GM12864 (cell line): ENCODE data around the gene NELL2.
A peak's percentile ranks its signal among the peaks of the same experiment; 100 is the strongest.
"Not testable (repeated sequence)": the region's sequence is repeated elsewhere in the genome, so short reads cannot be mapped to it uniquely, and the experiment has no call there.

ENCODE experiments used
- DNase-seq: peaks from one replicate; pipeline ENCODE4 v3.0.0-alpha.2; 2011; ENCODE audit warnings: low read depth
- H3K4me3 ChIP-seq: 2 replicates; pipeline ENCODE4 v1.5.1; 2011; ENCODE audit warnings: mild to moderate bottlenecking, low read depth, low read length, control low read depth
- TF ChIP-seq, protein P1 (sequence below): IDR thresholded peaks from 2 replicates; pipeline ENCODE4 v1.5.1; 2011; ENCODE audit warnings: low read depth, mild to moderate bottlenecking, moderate library complexity, low read length, control low read depth, inconsistent platforms; ENCODE audit errors: missing control alignments

NELL2 gene

DNA sequence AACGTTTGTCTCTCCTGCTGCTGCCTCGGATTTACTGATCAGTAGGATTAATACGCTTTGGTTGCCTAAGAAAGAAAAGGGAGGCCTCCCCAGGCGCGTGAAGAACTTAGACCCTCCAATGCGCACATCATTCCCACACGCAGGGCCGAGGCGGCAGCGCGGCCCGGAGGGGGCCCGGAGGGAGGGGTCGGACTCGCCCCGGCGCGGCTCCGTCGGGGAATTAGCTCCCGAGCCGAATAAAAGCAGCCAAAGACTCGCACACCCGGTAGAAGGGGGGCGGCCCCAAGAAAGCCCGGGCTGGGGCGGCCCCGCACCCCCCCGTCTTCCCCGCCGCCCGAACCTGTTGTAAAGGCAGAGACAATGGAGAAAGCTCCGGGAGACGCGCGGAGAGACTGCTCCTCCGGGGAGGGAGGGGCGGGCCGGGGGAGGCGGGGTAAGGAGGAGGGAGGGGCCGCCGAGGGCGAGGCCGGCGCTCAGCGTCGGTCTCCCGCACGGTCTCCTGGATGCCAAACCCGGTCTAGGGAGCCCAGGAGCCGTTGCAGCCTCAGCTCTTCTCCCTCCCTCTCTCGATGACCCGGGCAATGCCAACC is at the start of gene NELL2:
TSS of gene NELL2 (minus strand) at position 362 of the 590 bp plus-strand sequence. CDS start 446 bp downstream, outside the sequence.
- DNase-seq, result no peak
- H3K4me3 ChIP-seq, result peak within 1 kb of the TSS; percentile 46

GRCh38 chr12:44921736-44922135 is 45.6 kb upstream of the NELL2 start:
- TF ChIP-seq, protein P1, sequence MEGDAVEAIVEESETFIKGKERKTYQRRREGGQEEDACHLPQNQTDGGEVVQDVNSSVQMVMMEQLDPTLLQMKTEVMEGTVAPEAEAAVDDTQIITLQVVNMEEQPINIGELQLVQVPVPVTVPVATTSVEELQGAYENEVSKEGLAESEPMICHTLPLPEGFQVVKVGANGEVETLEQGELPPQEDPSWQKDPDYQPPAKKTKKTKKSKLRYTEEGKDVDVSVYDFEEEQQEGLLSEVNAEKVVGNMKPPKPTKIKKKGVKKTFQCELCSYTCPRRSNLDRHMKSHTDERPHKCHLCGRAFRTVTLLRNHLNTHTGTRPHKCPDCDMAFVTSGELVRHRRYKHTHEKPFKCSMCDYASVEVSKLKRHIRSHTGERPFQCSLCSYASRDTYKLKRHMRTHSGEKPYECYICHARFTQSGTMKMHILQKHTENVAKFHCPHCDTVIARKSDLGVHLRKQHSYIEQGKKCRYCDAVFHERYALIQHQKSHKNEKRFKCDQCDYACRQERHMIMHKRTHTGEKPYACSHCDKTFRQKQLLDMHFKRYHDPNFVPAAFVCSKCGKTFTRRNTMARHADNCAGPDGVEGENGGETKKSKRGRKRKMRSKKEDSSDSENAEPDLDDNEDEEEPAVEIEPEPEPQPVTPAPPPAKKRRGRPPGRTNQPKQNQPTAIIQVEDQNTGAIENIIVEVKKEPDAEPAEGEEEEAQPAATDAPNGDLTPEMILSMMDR, result no peak
- no peak overlapping the region for H3K4me3 ChIP-seq
- no peak for DNase-seq

More for the DNA sequence above, at the start of gene NELL2:
- TF ChIP-seq, protein P1, result no peak

- DNase-seq, result no peak
- TF ChIP-seq, protein P1, result no peak
- H3K4me3 ChIP-seq, result no peak overlapping the region
These were observed 41.0 kb upstream of the NELL2 start for GRCh38 chr12:44917141-44917540.

DNA sequence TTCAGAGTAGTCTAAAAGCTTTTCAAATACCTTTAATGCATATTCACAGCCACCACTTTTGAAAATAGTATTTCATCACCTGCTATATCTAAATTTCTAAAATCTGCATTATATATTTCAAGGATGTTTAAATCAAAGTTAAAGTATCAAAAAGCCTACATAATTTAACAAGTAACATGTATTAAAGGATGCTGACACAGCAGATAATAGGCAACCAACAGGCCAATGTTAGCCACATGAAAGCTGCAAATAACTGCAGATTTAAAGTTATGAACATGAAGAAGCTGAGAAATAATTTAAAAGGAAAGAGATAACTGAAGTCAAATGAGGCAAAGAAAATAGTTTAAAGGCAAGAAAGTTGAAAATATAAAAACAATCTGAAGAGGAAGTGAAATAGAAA is 39.8 kb upstream of the NELL2 start:
- H3K4me3 ChIP-seq, result no peak overlapping the region
- TF ChIP-seq, protein P1, result no peak
- no peak for DNase-seq

DNA sequence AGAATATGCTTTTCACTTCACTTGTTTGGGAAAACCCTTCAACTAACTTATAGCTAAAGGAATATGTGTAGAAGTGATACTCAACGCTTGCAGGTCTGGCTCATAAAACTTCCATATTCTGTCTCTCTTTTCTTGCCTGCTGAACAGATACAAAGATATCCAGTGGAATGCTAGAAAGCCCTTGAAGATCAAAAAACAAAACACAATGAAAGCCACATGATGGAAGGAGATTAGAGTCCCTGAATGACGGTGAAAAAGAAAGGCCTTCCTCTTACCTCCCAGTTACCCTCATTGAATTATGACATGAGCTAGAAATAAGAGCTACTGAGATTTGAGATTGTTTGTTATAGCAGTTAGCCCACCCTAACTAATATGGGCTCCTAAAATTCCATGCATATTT is 28.2 kb upstream of the NELL2 start:
- no peak for DNase-seq
- H3K4me3 ChIP-seq, result no peak overlapping the region
- TF ChIP-seq, protein P1, result no peak

DNA sequence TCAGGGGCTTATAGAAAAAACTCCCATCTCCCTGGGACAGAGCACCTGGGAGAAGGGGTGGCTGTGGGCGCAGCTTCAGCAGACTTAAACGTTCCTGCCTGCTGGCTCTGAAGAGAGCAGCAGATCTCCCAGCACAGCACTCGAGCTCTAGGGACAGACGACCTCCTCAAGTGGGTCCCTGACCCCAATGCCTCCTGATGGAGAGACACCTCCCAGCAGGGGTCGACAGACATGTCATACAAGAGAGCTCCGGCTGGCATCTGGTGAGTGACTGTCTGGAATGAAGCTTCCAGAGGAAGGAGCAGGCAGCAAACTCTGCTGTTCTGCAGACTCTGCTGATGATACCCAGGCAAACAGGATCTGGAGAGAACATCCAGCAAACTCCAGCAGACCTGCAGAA is 22.0 kb upstream of the NELL2 start:
- H3K4me3 ChIP-seq, DNase-seq: not testable (repeated sequence)

- H3K4me3 ChIP-seq, result no peak overlapping the region
- no peak for DNase-seq
- TF ChIP-seq, protein P1, result no peak
These were observed 13.8 kb upstream of the NELL2 start for GRCh38 chr12:44889926-44890325.
